A549 (cell line): ENCODE results near the gene RTBDN. TPM values are rescaled to one million over a fixed set of nuclear protein-coding genes. Genes with fewer than 3 reads are reported as not detected.

ENCODE experiments used
- ATAC-seq, 2 experiments: fragments of 200-7000 bp in 1 of 2; fragments of >200 bp in 1 of 2; cut with Nextera tagmentation in 1 of 2; cut with Tn5 transposase in 1 of 2; 3 replicates each; pipeline versions ENCODE4 v1.8.0 to v1.9.1; 2018 to 2020; ENCODE audit warnings: mild to moderate bottlenecking in 1 of 2, moderate library complexity in 1 of 2
- CTCF ChIA-PET: fragments of 300-600 bp; sonication (Branson Sonifier 250); formaldehyde crosslinking; extraction: SDS; loops from one replicate; lab custom pipeline; 2021; ENCODE audit warnings: antibody characterized with exemption, inconsistent platforms; lab: Yijun Ruan, JAX
- POLR2A ChIA-PET: fragments of 350-600 bp; formaldehyde crosslinking; extraction: SDS; loops from one replicate; lab custom pipeline; 2021; ENCODE audit warnings: antibody characterized with exemption, inconsistent platforms; lab: Yijun Ruan, JAX
- DNase-seq, 2 experiments: peaks; one replicate each; pipeline versions ENCODE4 v3.0.0 to v3.0.0-alpha.2; 2011 to 2016; ENCODE audit warnings: low read depth in 1 of 2, low spot score in 1 of 2
- FAIRE-seq: peaks from 2 replicates; lab custom pipeline; 2011; peaks lifted over from hg19 to GRCh38; lab: Jason Lieb, UNC
- H3K27ac ChIP-seq, 2 experiments: fragments of >200 bp; sonication (Bioruptor Twin); formaldehyde crosslinking; 3 replicates each; pipeline ENCODE4 v1.5.1; 2016 to 2017
- H3K4me1 ChIP-seq: fragments of >200 bp; sonication (Bioruptor Twin); formaldehyde crosslinking; 3 replicates; pipeline ENCODE4 v1.6.1; 2016
- H3K4me2 ChIP-seq: fragments of >200 bp; sonication (Bioruptor Twin); formaldehyde crosslinking; 3 replicates; pipeline ENCODE4 v1.6.1; 2016
- H3K4me3 ChIP-seq: fragments of >200 bp; sonication (Bioruptor Twin); formaldehyde crosslinking; 3 replicates; pipeline ENCODE4 v1.5.1; 2016
- H3K9me3 ChIP-seq: fragments of >200 bp; sonication (Bioruptor Twin); formaldehyde crosslinking; 3 replicates; pipeline ENCODE4 v1.6.1; 2016
- ATOH8 ChIP-seq: fragments of 250-450 bp; sonication (Bioruptor Pico); IDR thresholded peaks from 2 replicates; pipeline ENCODE4 v1.5.0; 2020; ENCODE audit warnings: low read depth, mild to moderate bottlenecking, moderate library complexity
- BCL3 ChIP-seq: fragments of >200 bp; sonication (Bioruptor Twin); formaldehyde crosslinking; IDR thresholded peaks from 3 replicates; pipeline ENCODE4 v1.6.1; 2016
- CBX2 ChIP-seq: fragments of 200-600 bp; sonication (generic); IDR thresholded peaks from 2 replicates; pipeline ENCODE4 v1.6.1; 2016; ENCODE audit warnings: low read depth, mild to moderate bottlenecking, borderline replicate concordance
- CEBPB ChIP-seq, 2 experiments: fragments of >200 bp in 1 of 2; sonication (Bioruptor Twin) in 1 of 2; formaldehyde crosslinking in 1 of 2; IDR thresholded peaks; 2 replicates each; pipeline ENCODE4 v1.6.1; 2012 to 2016
- EHF ChIP-seq: fragments of 250-450 bp; sonication (Bioruptor Pico); IDR thresholded peaks from 2 replicates; pipeline ENCODE4 v1.5.0; 2020; ENCODE audit warnings: mild to moderate bottlenecking
- EHMT2 ChIP-seq: fragments of 200-600 bp; sonication (generic); IDR thresholded peaks from 2 replicates; pipeline ENCODE4 v1.6.1; 2016; ENCODE audit warnings: antibody characterized with exemption, low read depth, mild to moderate bottlenecking, moderate library complexity
- ESRRA ChIP-seq: fragments of 150-350 bp; IDR thresholded peaks from 2 replicates; pipeline ENCODE4 v1.6.1; 2014; ENCODE audit warnings: mild to moderate bottlenecking, low read length, borderline replicate concordance
- FOSB ChIP-seq: fragments of 250-450 bp; sonication (Bioruptor Pico); IDR thresholded peaks from 2 replicates; pipeline ENCODE4 v1.5.0; 2020; ENCODE audit warnings: mild to moderate bottlenecking, moderate library complexity
- GATA3 ChIP-seq: IDR thresholded peaks from 2 replicates; pipeline ENCODE4 v1.6.1; 2012; ENCODE audit warnings: borderline replicate concordance
- HDAC2 ChIP-seq: fragments of 200-600 bp; sonication (generic); IDR thresholded peaks from 2 replicates; pipeline ENCODE4 v1.6.1; 2016
- HEYL ChIP-seq: fragments of 250-450 bp; sonication (Bioruptor Pico); IDR thresholded peaks from 2 replicates; pipeline ENCODE4 v1.8.0; 2021; ENCODE audit warnings: mild to moderate bottlenecking, moderate library complexity
- HOXB5 ChIP-seq: fragments of 250-450 bp; sonication (Bioruptor Pico); IDR thresholded peaks from 2 replicates; pipeline ENCODE4 v1.5.0; 2020; ENCODE audit warnings: mild to moderate bottlenecking, moderate library complexity
- JUN ChIP-seq, 2 experiments: fragments of >200 bp; sonication (Bioruptor Twin); formaldehyde crosslinking; IDR thresholded peaks; 2 replicates in 1 of 2; 3 replicates in 1 of 2; pipeline ENCODE4 v1.6.1; 2016 to 2017
- MAFK ChIP-seq: fragments of 450-650 bp; IDR thresholded peaks from 2 replicates; pipeline ENCODE4 v1.6.1; 2014; ENCODE audit not compliant: partially characterized antibody
- MAZ ChIP-seq: fragments of 150-350 bp; IDR thresholded peaks from 2 replicates; pipeline ENCODE4 v1.6.1; 2014; ENCODE audit warnings: antibody characterized with exemption, low read depth, low read length, borderline replicate concordance
- NFE2L2 ChIP-seq: fragments of 150-350 bp; conservative IDR thresholded peaks from 2 replicates; pipeline ENCODE4 v1.6.1; 2014; ENCODE audit warnings: low read length
- NPAS2 ChIP-seq: fragments of 250-450 bp; sonication (Bioruptor Pico); IDR thresholded peaks from 2 replicates; pipeline ENCODE4 v1.8.0; 2022; ENCODE audit warnings: mild to moderate bottlenecking, moderate library complexity, borderline replicate concordance
- POLR2A ChIP-seq: IDR thresholded peaks from 2 replicates; pipeline ENCODE4 v1.6.1; 2012; ENCODE audit warnings: mild to moderate bottlenecking, low read length
- RAD21 ChIP-seq, 2 experiments: fragments of >200 bp in 1 of 2; sonication (Bioruptor Twin) in 1 of 2; formaldehyde crosslinking in 1 of 2; IDR thresholded peaks in 1 of 2; conservative IDR thresholded peaks in 1 of 2; 2 replicates in 1 of 2; 3 replicates in 1 of 2; pipeline ENCODE4 v1.6.1; 2012 to 2018; ENCODE audit warnings: inconsistent platforms in 1 of 2
- RARB ChIP-seq: fragments of 250-450 bp; sonication (Bioruptor Pico); IDR thresholded peaks from 2 replicates; pipeline ENCODE4 v1.8.0; 2021; ENCODE audit warnings: mild to moderate bottlenecking, moderate library complexity
- REST ChIP-seq: fragments of 200-600 bp; sonication (generic); IDR thresholded peaks from 2 replicates; pipeline ENCODE4 v1.6.1; 2016; ENCODE audit warnings: antibody characterized with exemption, mild to moderate bottlenecking, moderate library complexity
- RFX5 ChIP-seq: fragments of 450-650 bp; IDR thresholded peaks from 2 replicates; pipeline ENCODE4 v1.7.1; 2014; ENCODE audit warnings: antibody characterized with exemption, mild to moderate bottlenecking, moderate library complexity
- SMC3 ChIP-seq: fragments of >200 bp; sonication (Bioruptor Twin); formaldehyde crosslinking; IDR thresholded peaks from 3 replicates; pipeline ENCODE4 v1.6.1; 2018; ENCODE audit warnings: inconsistent platforms
- SREBF2 ChIP-seq: fragments of 450-650 bp; IDR thresholded peaks from 2 replicates; pipeline ENCODE4 v1.6.1; 2014; ENCODE audit warnings: mild to moderate bottlenecking, moderate library complexity
- TP53 ChIP-seq: fragments of 250-450 bp; sonication (Bioruptor Pico); IDR thresholded peaks from 2 replicates; pipeline ENCODE4 v1.5.0; 2021; ENCODE audit warnings: mild to moderate bottlenecking, moderate library complexity
- WGBS: methylation state at CpG from one replicate; pipeline ENCODE4 v1.1.6; 2017; ENCODE audit errors: missing lambda C conversion rate; 5-methylcytosine and 5-hydroxymethylcytosine counted together
- polyA plus RNA-seq, 4 experiments: library from polyadenylated mRNA; depleted of rRNA in 3 of 4; stranded (reverse); fragments of >200 nt; fragmentation: RNase III in 1 of 4; extraction: RNeasy Plus Mini Kit Qiagen cat#74134 plus additional on column Dnase treatment in 1 of 4; gene quantifications; 2 replicates in 3 of 4; 3 replicates in 1 of 4; pipeline ENCODE4 v1.2.3, GENCODE V29; 2011 to 2017
- TF ChIP-seq, protein P1 (sequence below): fragments of >200 bp; sonication (Bioruptor Twin); formaldehyde crosslinking; IDR thresholded peaks from 2 replicates; pipeline ENCODE4 v1.6.1; 2016
- TF ChIP-seq, protein P2 (sequence below): IDR thresholded peaks from 2 replicates; pipeline ENCODE4 v1.6.1; 2012
- TF ChIP-seq, protein P3 (sequence below): fragments of 450-650 bp; IDR thresholded peaks from 2 replicates; pipeline ENCODE4 v1.6.1; 2014; ENCODE audit warnings: antibody characterized with exemption

RTBDN gene
- polyA plus RNA-seq, 2 of the 4 experiments (the other 2 are of a cell fraction) = 0.09 to 0.25 TPM

DNA sequence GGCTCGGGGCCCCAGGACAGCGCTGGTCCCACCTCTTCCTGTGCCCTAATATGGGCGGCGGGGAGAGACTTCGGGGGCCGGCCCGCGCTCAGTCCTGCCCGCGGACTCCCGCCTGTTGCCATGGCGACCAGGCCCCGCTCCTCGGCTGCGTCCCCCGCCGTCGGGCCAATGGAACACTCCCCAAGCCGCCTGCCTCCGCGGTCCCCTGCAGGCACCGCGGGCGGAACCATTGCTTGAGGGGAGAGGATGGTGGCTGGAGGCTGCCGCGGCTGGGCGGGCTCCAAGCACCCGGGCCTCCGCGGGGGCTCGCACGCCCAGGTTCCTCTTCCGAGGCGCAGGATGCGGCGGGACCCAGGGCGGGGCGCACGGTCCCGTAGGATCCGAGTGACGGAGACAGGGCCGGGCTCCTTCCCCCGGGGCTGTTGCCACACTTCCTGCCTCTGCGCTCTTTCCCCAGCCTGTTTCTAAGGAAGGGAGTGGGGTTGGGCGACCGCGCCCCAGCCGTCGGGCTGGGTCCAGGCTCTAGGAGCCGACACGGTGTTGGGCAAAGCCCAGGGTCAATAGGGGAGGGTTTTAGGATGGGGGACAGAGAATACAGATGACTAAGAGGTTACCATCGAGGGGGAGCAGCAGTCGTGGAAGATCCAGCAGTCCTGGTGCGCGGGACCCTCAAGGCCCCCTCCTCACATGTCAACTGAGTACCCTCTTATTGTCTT, 44.3 kb downstream of the RTBDN start (continued):
- TF ChIP-seq ATOH8 (CRISPR knock-in tag) = no peak
- no peak for TF ChIP-seq CBX2
- no peak for TF ChIP-seq MAZ
- TF ChIP-seq, protein P1, sequence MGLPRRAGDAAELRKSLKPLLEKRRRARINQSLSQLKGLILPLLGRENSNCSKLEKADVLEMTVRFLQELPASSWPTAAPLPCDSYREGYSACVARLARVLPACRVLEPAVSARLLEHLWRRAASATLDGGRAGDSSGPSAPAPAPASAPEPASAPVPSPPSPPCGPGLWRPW = no peak
- TF ChIP-seq NFE2L2 = no peak
- no peak for TF ChIP-seq TP53 (CRISPR knock-in tag)

- CTCF ChIA-PET = interaction anchor here (0.8 to 5.0 kb wide), 5 partner anchors 12 to 58 kb away, joined by 3 to 58 read pairs (median 4); no protein-coding TSS in a partner anchor
- Histone ChIP-seq H3K27ac (peak overlapping the region; percentile 96 to 99), H3K9me3 (no peaks in the 10 kb centered on the region), H3K4me3 (peak overlapping the region; percentile 92), H3K4me1 (peaks cover 59% of the 10 kb centered on the region), H3K4me2 (peak overlapping the region; percentile 99)
- FAIRE-seq = no peak
- 1% methylated on average over 9 of the region's 46 CpGs for WGBS
- DNase-seq = peak in 1 of 2 experiments; percentile 53
- peak in 1 of 2 experiments; percentile 5; a peak in 3 of 6 replicates for ATAC-seq
- POLR2A ChIA-PET = interaction anchor here (1.1 to 2.4 kb wide), 2 partner anchors 11 to 23 kb away, joined by 3 to 24 read pairs; no protein-coding TSS in a partner anchor
- TF ChIP-seq CEBPB (IDR thresholded peaks at IDR 0.05) (no peak), EHMT2 (no peak), GATA3 (no peak), MAFK (no peak), HDAC2 (0 out of 2 replicates have a peak, but pooled peaks have one; percentile 32), JUN (IDR thresholded peaks at IDR 0.05) (peak in 1 of 2 experiments; percentile 35; a peak in 3 of 5 replicates), MAZ (no peak), RAD21 (conservative IDR thresholded peaks at IDR 0.05 in 1 of 2, IDR thresholded peaks at IDR 0.05 in 1 of 2) (no peak), BCL3 (0 out of 3 replicates have a peak, but pooled peaks have one; percentile 33), SMC3 (no peak), EHF (CRISPR knock-in tag) (no peak), RFX5 (no peak), REST (no peak), RARB (CRISPR knock-in tag) (no peak), HOXB5 (CRISPR knock-in tag) (0 out of 2 replicates have a peak, but pooled peaks have one; percentile 25), FOSB (CRISPR knock-in tag) (no peak), POLR2A (0 out of 2 replicates have a peak, but pooled peaks have one; percentile 1), ESRRA (no peak), SREBF2 (no peak), HEYL (CRISPR knock-in tag) (no peak), ATOH8 (CRISPR knock-in tag) (no peak), NPAS2 (CRISPR knock-in tag) (no peak)
- TF ChIP-seq, protein P2, sequence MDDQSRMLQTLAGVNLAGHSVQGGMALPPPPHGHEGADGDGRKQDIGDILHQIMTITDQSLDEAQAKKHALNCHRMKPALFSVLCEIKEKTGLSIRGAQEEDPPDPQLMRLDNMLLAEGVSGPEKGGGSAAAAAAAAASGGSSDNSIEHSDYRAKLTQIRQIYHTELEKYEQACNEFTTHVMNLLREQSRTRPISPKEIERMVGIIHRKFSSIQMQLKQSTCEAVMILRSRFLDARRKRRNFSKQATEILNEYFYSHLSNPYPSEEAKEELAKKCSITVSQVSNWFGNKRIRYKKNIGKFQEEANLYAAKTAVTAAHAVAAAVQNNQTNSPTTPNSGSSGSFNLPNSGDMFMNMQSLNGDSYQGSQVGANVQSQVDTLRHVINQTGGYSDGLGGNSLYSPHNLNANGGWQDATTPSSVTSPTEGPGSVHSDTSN = no peak
- TF ChIP-seq, protein P3, sequence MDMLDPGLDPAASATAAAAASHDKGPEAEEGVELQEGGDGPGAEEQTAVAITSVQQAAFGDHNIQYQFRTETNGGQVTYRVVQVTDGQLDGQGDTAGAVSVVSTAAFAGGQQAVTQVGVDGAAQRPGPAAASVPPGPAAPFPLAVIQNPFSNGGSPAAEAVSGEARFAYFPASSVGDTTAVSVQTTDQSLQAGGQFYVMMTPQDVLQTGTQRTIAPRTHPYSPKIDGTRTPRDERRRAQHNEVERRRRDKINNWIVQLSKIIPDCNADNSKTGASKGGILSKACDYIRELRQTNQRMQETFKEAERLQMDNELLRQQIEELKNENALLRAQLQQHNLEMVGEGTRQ = no peak
These were observed 45.1 kb downstream of the RTBDN start for GRCh38 chr19:12789098-12789903.
